ENCODE measurements around the gene KIF21A. TPM values are rescaled to one million over a fixed set of nuclear protein-coding genes. Genes with fewer than 3 reads are reported as not detected.

Gene KIF21A
- total and polyA plus RNA-seq, 12 donors, result 11.4 to 71.8 (median 49.9) TPM

DNA sequence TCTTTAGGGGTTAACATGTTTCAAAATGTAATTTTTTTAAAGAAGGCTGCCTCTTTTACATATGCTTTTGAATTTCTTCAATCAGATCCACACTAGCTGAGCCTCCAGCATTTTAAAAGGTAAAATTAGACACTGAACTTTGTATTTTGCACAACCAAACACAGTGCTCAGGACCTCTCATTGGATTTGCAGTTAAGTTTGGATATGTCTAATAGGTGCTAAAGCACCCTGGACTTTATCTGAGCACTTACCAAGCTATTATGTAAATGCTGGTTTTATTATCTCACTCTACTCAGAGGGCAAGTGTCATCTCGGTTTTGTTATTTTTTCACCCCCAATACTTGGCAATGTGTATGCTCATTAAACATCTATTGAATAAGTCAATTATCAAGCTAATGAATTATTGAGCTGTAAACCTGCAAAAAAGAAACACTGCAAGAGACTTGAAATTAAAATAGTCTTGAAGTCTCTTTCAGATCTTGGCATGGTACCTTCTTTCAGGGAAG, 150.7 kb downstream of the KIF21A start:
- no peaks in the 10 kb centered on the region for H3K36me3 ChIP-seq
- ATAC-seq, result no peak
- no peak for DNase-seq
- H3K4me1 ChIP-seq, result peaks cover 0 to 8% (median 0%) of the 10 kb centered on the region in 9 donors
- H3K27ac ChIP-seq, result no peak overlapping the region
- H3K9me3 ChIP-seq, result no peaks in the 10 kb centered on the region
- WGBS, 2 donors, result 38 to 42% methylated on average over 1 of the region's 1 CpG
- TF ChIP-seq, protein P1, sequence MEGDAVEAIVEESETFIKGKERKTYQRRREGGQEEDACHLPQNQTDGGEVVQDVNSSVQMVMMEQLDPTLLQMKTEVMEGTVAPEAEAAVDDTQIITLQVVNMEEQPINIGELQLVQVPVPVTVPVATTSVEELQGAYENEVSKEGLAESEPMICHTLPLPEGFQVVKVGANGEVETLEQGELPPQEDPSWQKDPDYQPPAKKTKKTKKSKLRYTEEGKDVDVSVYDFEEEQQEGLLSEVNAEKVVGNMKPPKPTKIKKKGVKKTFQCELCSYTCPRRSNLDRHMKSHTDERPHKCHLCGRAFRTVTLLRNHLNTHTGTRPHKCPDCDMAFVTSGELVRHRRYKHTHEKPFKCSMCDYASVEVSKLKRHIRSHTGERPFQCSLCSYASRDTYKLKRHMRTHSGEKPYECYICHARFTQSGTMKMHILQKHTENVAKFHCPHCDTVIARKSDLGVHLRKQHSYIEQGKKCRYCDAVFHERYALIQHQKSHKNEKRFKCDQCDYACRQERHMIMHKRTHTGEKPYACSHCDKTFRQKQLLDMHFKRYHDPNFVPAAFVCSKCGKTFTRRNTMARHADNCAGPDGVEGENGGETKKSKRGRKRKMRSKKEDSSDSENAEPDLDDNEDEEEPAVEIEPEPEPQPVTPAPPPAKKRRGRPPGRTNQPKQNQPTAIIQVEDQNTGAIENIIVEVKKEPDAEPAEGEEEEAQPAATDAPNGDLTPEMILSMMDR (IDR thresholded peaks at IDR 0.05), result no peak
- H3K27me3 ChIP-seq, result no peaks in the 10 kb centered on the region
- intact Hi-C loops (cut with DNase I), result no loop called here
- H3K4me3 ChIP-seq, result no peak overlapping the region

DNA sequence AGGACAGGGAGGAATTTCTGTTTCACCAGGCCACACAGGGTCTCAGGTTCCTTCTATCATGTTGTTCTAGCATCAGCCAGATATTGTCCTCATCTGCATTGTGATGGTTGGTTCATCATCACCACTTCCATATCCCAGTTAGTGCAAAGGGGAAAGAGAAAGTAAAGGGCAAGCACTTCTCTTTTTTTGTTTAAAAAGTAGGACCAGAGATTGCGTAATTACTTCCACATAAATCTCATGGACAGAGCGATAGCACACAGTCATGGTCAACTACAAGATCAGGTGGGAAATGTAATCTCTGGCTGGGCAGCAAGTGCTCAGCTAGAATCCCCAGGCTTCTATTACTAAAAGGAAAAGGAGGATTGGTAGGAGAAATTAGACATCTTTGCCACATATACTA, 155.1 kb downstream of the KIF21A start:
- H3K27ac ChIP-seq, result no peak overlapping the region
- 83 to 88% methylated on average over 2 of the region's 2 CpGs for WGBS, 2 donors
- no peak for ATAC-seq
- no peaks in the 10 kb centered on the region for H3K27me3 ChIP-seq
- H3K4me1 ChIP-seq, result no peaks in the 10 kb centered on the region
- DNase-seq, result no peak
- intact Hi-C loops (cut with DNase I), result no loop called here
- TF ChIP-seq, protein P1 (IDR thresholded peaks at IDR 0.05), result no peak
- H3K9me3 ChIP-seq, result no peaks in the 10 kb centered on the region
- H3K4me3 ChIP-seq, result no peak overlapping the region
- no peaks in the 10 kb centered on the region for H3K36me3 ChIP-seq

DNA sequence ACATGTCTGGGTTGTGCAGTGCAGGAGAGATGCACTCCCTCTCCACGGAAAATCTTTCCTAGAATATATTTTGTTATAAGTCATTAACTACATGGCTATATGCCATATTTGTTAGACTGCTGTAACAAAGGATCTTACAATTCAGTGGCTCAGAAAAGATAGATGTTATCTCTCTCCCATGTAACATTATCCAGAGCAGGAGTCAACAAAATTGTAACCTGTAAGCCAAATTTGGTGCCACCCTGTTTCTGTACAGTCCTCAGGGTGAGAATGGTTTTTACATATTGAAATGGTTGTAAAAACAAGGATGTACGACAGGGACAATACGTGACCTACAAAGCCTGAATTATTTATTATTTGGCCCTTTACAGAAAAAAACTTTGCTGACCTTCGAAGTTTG, 155.5 kb downstream of the KIF21A start:
- ATAC-seq (no peak), DNase-seq (no peak)
- Histone ChIP-seq H3K9me3 (no peaks in the 10 kb centered on the region), H3K4me3 (no peak overlapping the region), H3K27me3 (no peaks in the 10 kb centered on the region), H3K36me3 (no peaks in the 10 kb centered on the region), H3K4me1 (no peaks in the 10 kb centered on the region), H3K27ac (no peak overlapping the region)
- WGBS, 2 donors, result 70 to 76% methylated on average over 4 of the region's 4 CpGs
- intact Hi-C loops (cut with DNase I), result no loop called here
- TF ChIP-seq, protein P1 (IDR thresholded peaks at IDR 0.05), result no peak

DNA sequence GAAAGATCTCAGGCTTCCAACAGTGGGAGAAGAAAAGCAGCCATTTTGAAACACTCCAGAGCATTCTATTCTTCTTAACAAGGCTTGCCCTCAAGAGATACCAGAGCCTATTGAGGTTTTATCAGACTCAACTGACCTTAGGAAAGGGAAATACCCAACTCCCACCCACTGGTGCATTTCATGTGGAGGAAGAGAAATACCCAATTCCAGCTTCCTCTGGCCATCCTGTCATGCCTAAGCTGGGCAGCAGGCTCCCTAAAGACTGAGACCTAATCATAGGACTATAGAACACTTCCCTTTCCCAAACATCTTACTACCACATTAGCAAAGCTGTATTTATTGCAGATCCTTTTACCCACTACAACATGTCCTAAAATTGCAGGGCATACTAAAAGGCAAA, 164.5 kb downstream of the KIF21A start:
- Histone ChIP-seq H3K4me3 (no peak overlapping the region), H3K4me1 (no peaks in the 10 kb centered on the region), H3K27me3 (no peaks in the 10 kb centered on the region), H3K9me3 (no peaks in the 10 kb centered on the region), H3K36me3 (no peaks in the 10 kb centered on the region), H3K27ac (no peak overlapping the region)
- intact Hi-C loops (cut with DNase I), result loop anchor here in 5 of 10 donors (10.0 kb wide), 3 partner anchors 134 to 364 kb away; no protein-coding TSS in a partner anchor
- no peak for DNase-seq
- TF ChIP-seq, protein P1 (IDR thresholded peaks at IDR 0.05), result no peak
- no peak for ATAC-seq
